Keratinocyte (primary cell): Measurements from ENCODE around the gene MIB1. TPM values are rescaled to one million over a fixed set of nuclear protein-coding genes. Genes with fewer than 3 reads are reported as not detected.

Experiments used
- DNase-seq: peaks from one replicate; pipeline ENCODE4 v3.0.0-alpha.2; 2011; ENCODE audit warnings: low read depth, missing footprints, low spot score
- FAIRE-seq: peaks from 2 replicates; lab custom pipeline; 2011; peaks lifted over from hg19 to GRCh38; lab: Jason Lieb, UNC
- H2AFZ ChIP-seq: 2 replicates; pipeline ENCODE4 v1.6.0; 2012; ENCODE audit warnings: low read length, control low read depth, inconsistent platforms; ENCODE audit not compliant: control insufficient read depth
- H3K27ac ChIP-seq: 2 replicates; pipeline ENCODE4 v1.5.1; 2011; ENCODE audit warnings: low read length; ENCODE audit not compliant: control insufficient read depth, insufficient read depth
- H3K27me3 ChIP-seq: 3 replicates; pipeline ENCODE4 v1.6.0; 2011; ENCODE audit warnings: low read length; ENCODE audit not compliant: control insufficient read depth, insufficient read depth; ENCODE audit errors: extremely low read depth
- H3K36me3 ChIP-seq, 2 experiments: 2 replicates in 1 of 2; 3 replicates in 1 of 2; pipeline ENCODE4 v1.5.1; 2011; ENCODE audit warnings: low read length in 2 of 2, mild to moderate bottlenecking in 1 of 2; ENCODE audit not compliant: control insufficient read depth in 2 of 2, insufficient read depth in 2 of 2; ENCODE audit errors: extremely low read depth in 1 of 2
- H3K4me1 ChIP-seq: 3 replicates; pipeline ENCODE4 v1.5.1; 2011; ENCODE audit warnings: low read length; ENCODE audit not compliant: control insufficient read depth, insufficient read depth; ENCODE audit errors: extremely low read depth
- H3K4me2 ChIP-seq: 3 replicates; pipeline ENCODE4 v1.6.0; 2011; ENCODE audit warnings: low read depth, low read length; ENCODE audit not compliant: control insufficient read depth, insufficient read depth; ENCODE audit errors: extremely low read depth
- H3K4me3 ChIP-seq, 3 experiments: fragments of 200-600 bp in 1 of 3; sonication (generic) in 1 of 3; 2 replicates in 2 of 3; 3 replicates in 1 of 3; pipeline ENCODE4 v1.5.1; 2011 to 2016; ENCODE audit warnings: low read length in 3 of 3, mild to moderate bottlenecking in 3 of 3, control low read depth in 2 of 3, inconsistent platforms in 1 of 3, low read depth in 1 of 3, mixed read lengths in 1 of 3, mixed run types in 1 of 3, moderate library complexity in 1 of 3; ENCODE audit not compliant: control insufficient read depth in 2 of 3, insufficient read depth in 2 of 3; ENCODE audit errors: extremely low read depth in 1 of 3
- H3K79me2 ChIP-seq: 2 replicates; pipeline ENCODE4 v1.6.0; 2012; ENCODE audit warnings: low read length; ENCODE audit not compliant: control insufficient read depth, insufficient read depth
- H3K9ac ChIP-seq: 3 replicates; pipeline ENCODE4 v1.6.0; 2011; ENCODE audit warnings: low read length; ENCODE audit not compliant: control insufficient read depth, insufficient read depth; ENCODE audit errors: extremely low read depth
- H3K9me1 ChIP-seq: 3 replicates; pipeline ENCODE4 v1.6.0; 2011; ENCODE audit warnings: low read length; ENCODE audit not compliant: control insufficient read depth, insufficient read depth; ENCODE audit errors: extremely low read depth
- H3K9me3 ChIP-seq: 2 replicates; pipeline ENCODE4 v1.5.1; 2012; ENCODE audit warnings: low read depth, low read length; ENCODE audit not compliant: control insufficient read depth
- H4K20me1 ChIP-seq: 3 replicates; pipeline ENCODE4 v1.6.0; 2011; ENCODE audit warnings: low read length; ENCODE audit not compliant: control insufficient read depth, insufficient read depth; ENCODE audit errors: extremely low read depth
- CTCF ChIP-seq, 3 experiments: IDR thresholded peaks in 1 of 3; conservative IDR thresholded peaks in 1 of 3; optimal IDR thresholded peaks in 1 of 3; 2 replicates in 2 of 3; 3 replicates in 1 of 3; pipeline versions ENCODE3 to v1.5.1; 2011; ENCODE audit warnings: low read length in 3 of 3, mild to moderate bottlenecking in 3 of 3, moderate library complexity in 2 of 3, control low read depth in 1 of 3, inconsistent platforms in 1 of 3; ENCODE audit not compliant: insufficient read depth in 2 of 3; ENCODE audit errors: extremely low read depth in 1 of 3
- EZH2 ChIP-seq: IDR thresholded peaks from one replicate; pipeline ENCODE4 v1.6.1; 2012; ENCODE audit warnings: inconsistent platforms, mild to moderate bottlenecking, low read length, moderate library complexity
- dilution Hi-C: fragments of 300-500 bp; cut with MboI; formaldehyde crosslinking; loops from one replicate; pipeline ENCODE4 v1.7.0; 2020; ENCODE audit warnings: low sequenced_read_pairs; ENCODE audit not compliant: extremely low pct_ligation_motif_present
- polyA plus RNA-seq, 5 experiments: library from polyadenylated mRNA; depleted of rRNA in 3 of 5; stranded (reverse) in 3 of 5; stranded (forward) in 1 of 5; unstranded in 1 of 5; fragments of >200 nt; gene quantifications; 1 replicate in 1 of 5; 2 replicates in 3 of 5; 3 replicates in 1 of 5; pipeline versions ENCODE4 v1.2.1 to v1.2.3, GENCODE V29; 2011 to 2012; ENCODE audit warnings: missing spikeins in 2 of 5, low read depth in 1 of 5, low replicate concordance in 1 of 5

MIB1 gene
- polyA plus RNA-seq, 1 donor (not counting 4 experiments of a cell fraction or from before 2014, with no cell fraction given), result 24.8 TPM

- dilution Hi-C loops, result no loop called here
- DNase-seq (no peak), FAIRE-seq (no peak)
- no peaks in the 10 kb centered on the region for H3K9me1 ChIP-seq
- H3K79me2 ChIP-seq, result no peaks in the 10 kb centered on the region
- peaks cover 2 to 5% of the 10 kb centered on the region in 2 experiments for H3K36me3 ChIP-seq
- H2AFZ ChIP-seq, result no peak overlapping the region
- no peaks in the 10 kb centered on the region for H3K4me1 ChIP-seq
- no peaks in the 10 kb centered on the region for H3K27me3 ChIP-seq
- no peaks in the 10 kb centered on the region for H3K9me3 ChIP-seq
- TF ChIP-seq CTCF (optimal IDR thresholded peaks at IDR 0.05 in 1 of 3, IDR thresholded peaks at IDR 0.05 in 1 of 3, conservative IDR thresholded peaks at IDR 0.05 in 1 of 3; ENCODE audit: extremely low read depth in 1 of 3, insufficient read depth in 2 of 3, low read length in 3 of 3) (no peak), EZH2 (no peak)
- H3K9ac ChIP-seq, result no peak overlapping the region
- H4K20me1 ChIP-seq, result no peaks in the 10 kb centered on the region
- H3K4me3 ChIP-seq, result no peak overlapping the region
- no peak overlapping the region for H3K27ac ChIP-seq
- no peak overlapping the region for H3K4me2 ChIP-seq
Measured at GRCh38 chr18:21833604-21834298, 93.2 kb downstream of the MIB1 start.

DNA sequence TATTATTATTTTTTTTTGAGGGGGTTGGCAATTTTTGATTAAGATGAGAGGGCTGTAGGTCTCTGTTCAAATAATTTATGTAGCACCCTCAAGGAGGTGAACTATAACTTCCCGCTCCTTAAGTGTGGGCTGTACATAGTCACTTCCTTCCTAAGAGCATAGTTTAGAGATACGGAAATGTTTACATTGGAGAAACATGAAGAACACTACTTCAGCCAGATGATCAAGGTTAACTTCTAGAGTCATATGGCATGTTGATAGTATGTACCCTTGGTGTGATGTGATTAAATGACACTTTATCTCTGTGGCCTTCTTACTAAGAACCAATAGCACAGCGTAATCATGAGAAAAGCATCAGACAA lies 93.7 kb downstream of the MIB1 start:
- Histone ChIP-seq H3K79me2 (no peaks in the 10 kb centered on the region), H3K4me2 (no peak overlapping the region), H3K9ac (no peak overlapping the region), H3K4me1 (no peaks in the 10 kb centered on the region), H3K27me3 (no peaks in the 10 kb centered on the region), H3K9me1 (no peaks in the 10 kb centered on the region), H3K27ac (no peak overlapping the region), H3K36me3 (peaks cover 3 to 5% of the 10 kb centered on the region in 2 experiments), H3K9me3 (no peaks in the 10 kb centered on the region), H2AFZ (no peak overlapping the region), H3K4me3 (no peak overlapping the region), H4K20me1 (no peaks in the 10 kb centered on the region)
- FAIRE-seq (no peak), DNase-seq (no peak)
- dilution Hi-C loops, result no loop called here
- no peak for TF ChIP-seq CTCF (optimal IDR thresholded peaks at IDR 0.05 in 1 of 3, IDR thresholded peaks at IDR 0.05 in 1 of 3, conservative IDR thresholded peaks at IDR 0.05 in 1 of 3; ENCODE audit: extremely low read depth in 1 of 3, insufficient read depth in 2 of 3, low read length in 3 of 3)
- no peak for TF ChIP-seq EZH2
